Activated CD4-positive, alpha-beta T cell treated with anti-CD3 and anti-CD28 coated beads for 48 hours (primary cell): ENCODE data around the gene PSMD1.
"Not testable (repeated sequence)": the region's sequence is repeated elsewhere in the genome, so short reads cannot be mapped to it uniquely, and the experiment has no call there.

Experiments
- DNase-seq: peaks from one replicate; pipeline ENCODE4 v3.0.0-alpha.2; 2020

Gene PSMD1

GRCh38 chr2:231058761-231059550 is 2.3 kb downstream of the PSMD1 start:
- no peak for DNase-seq

DNA sequence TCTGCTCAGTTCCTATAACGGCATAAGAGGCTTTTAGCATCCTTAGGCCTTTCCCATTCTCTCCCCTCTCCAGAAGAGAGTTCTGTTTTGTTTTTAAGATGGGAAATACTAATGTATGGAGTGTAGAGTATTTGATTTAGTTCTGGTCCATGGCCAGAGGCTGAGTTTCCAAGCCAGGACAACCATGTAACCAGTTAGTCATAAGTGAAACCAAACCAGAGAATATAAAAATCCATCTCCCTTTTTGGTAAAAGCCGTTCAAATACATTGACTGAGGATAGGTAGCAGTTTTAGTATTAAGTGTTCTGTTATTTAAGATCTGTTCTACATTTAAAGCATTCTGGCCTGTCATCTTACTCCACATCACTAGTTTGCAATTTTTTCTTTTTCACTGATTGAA is 3.1 kb downstream of the PSMD1 start:
- DNase-seq: no peak

DNA sequence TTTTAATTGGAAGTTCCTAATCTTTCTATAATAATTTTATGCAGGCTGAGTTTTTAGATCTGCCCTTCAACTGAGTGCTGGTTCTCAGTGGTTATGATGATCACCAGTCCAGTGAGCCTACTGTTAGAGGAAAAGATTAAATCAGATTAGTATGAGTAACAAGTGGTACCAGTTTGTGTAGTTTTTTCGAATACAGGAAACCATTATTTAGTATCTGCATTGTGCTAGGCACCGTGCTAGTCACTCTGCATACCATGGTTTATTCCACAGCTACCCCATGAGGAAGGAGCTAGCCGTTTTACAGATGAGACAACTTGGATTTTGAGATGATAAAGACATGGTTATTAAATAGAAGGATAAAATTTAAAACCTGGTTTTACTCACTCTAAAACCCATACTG is 6.1 kb downstream of the PSMD1 start:
- no peak for DNase-seq

DNA sequence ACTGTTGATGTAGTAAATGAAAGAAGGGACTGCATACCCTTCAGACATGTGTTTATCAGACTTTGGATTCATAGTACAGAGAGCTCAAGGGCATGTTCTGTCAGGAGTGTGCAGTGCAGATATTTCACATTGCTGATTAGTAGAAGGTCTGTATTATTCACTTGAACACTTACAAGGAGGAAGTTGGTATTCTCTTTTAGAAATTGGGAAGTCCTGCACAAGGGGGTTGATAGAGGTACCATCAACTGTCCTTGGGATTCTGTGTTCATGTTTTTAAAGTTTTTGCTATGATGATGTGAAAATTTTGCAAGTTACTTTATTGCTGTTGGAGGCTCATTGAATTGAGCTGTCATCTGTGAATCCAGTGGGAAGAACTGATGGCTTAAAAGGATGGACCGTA is 6.7 kb downstream of the PSMD1 start:
- no peak for DNase-seq

- DNase-seq: no peak
Measured at GRCh38 chr2:231065966-231066365, 9.3 kb downstream of the PSMD1 start.

GRCh38 chr2:231067531-231067930 is 10.9 kb downstream of the PSMD1 start:
- DNase-seq: not testable (repeated sequence)

DNA sequence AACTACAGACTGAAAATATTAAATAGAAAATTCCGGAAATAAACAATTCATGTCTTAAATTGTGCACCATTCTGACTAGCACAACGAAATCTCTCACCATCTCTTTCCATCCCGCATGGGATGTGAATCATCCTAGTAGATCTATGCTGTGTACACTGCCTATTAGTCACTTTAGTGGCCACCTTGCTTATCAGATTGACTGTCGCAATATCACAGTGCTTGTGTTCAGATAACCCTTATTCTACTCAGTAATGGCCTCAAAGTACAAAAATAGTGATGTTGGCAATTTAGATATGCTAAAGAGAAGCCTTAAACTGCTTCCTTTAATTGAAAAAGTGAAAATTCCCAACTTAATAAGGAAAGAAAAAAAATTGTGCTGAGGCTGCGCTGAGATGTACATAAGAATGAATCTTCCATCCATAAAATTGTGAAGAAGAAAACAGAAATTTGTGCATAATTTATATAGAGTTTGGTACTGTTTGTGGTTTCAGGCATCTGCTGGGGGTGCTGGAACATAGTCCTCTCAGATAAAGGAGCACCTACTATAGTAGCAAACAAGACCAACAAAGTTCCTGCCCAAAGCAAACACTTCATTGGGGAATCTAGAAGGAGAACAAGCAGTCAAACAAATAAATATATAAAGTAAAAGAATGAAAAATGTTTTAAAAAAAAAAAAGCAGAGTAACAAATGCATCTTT is 12.0 kb downstream of the PSMD1 start:
- DNase-seq: peak; percentile 23

DNA sequence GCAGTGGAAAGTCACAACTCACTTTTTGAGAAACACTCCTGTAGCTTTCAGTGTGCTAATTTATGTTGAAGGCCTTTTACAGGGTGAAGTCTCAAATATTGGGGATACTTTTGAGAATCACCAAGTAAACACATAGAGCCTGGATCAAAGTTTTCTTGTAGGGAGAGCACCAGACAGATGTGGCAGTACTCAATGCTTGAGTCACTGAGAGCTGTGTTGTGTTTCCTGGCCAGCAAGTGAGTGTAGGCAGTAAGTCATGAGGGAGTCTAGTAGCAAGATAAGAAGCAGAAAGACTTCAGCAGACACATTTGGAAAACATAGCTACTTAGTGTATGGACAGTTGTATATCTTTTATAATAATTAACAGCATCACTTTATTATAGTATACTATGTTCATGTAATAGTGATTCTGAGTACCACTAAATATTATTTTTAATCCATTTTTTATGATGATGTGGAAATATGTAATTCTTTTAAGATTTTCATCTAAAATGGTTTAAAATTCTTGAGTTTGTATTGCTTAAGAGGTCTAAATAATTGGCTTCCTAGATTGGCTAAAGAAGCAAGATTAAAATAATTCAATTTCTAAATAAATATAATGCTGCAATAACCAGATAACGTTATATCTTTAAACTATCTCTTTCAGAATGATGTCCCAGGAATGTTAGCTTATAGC is 12.8 kb downstream of the PSMD1 start:
- no peak for DNase-seq

- no peak for DNase-seq
Measured at GRCh38 chr2:231084565-231084964, 27.9 kb downstream of the PSMD1 start.

- no peak for DNase-seq
Measured at GRCh38 chr2:231088754-231089153, 32.1 kb downstream of the PSMD1 start.

GRCh38 chr2:231093933-231094332 is 37.3 kb downstream of the PSMD1 start:
- DNase-seq: no peak

DNA sequence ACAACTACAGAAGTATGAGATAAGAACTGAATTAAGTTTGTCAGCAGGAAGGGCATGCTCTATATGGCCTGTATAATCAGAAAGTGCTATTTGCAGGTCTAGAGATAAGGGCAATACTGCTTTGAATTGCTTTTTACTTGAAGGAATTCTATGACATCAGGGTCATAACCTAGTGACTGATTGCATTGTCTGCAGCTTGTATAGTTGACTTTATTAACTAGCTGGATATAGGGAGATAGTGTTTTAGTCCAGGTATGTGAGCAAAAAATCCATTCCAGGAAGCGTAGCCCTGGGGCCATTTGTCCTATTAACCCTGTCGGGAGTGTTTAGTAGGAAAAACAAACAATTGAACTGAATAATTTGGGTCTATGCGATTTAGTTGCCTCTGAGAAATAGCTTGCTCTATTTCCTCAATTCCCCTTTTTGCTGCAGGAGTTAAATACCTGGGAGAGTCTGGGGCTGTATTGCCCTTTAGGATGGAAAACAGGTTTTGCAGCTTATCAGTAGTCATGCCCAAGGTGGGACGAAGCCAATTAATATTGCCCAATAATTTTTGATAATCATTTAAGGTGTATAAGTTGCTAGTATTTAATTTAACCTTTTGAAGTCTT is 38.2 kb downstream of the PSMD1 start:
- no peak for DNase-seq

DNA sequence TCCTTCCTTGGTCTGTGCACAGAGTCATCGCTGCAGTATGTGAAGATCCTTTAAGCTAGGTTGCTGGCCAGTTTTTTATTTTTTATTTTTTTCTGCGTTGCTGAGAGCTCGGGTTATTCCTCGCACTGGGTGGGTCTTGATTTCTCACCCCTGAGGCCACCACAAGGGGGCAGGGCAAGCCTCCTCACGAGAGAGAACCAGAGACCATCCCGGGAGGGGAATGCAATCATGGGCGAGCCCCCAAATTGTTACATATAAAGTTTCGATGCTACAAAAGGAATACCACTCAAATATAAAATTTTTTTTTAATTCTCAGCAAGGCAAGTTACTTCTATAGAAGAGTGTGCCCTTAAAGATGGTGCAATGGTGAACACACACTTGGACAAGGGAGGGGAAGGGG is 43.3 kb downstream of the PSMD1 start:
- DNase-seq: peak; percentile 42

- DNase-seq: not testable (repeated sequence)
Measured at GRCh38 chr2:231100321-231100720, 43.7 kb downstream of the PSMD1 start.

DNA sequence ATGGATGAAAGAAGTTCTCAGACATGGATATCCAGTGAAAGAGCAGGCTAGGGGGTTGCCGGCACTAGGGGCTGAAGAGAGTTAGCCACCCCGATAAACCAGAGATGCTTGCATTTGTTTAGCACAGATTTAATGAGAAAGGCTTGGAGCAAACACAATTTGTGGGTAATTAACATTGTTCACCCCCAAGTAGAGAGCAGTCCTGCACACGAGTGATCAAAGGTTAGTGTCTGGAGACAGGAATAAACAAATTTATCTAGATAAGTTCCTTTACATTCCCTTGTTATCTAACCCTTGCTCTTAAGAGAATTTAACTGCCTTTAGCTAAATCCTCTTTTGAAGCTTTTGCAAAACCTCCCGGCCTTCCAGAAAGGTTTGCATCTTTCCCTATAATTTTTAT is 44.3 kb downstream of the PSMD1 start:
- no peak for DNase-seq

DNA sequence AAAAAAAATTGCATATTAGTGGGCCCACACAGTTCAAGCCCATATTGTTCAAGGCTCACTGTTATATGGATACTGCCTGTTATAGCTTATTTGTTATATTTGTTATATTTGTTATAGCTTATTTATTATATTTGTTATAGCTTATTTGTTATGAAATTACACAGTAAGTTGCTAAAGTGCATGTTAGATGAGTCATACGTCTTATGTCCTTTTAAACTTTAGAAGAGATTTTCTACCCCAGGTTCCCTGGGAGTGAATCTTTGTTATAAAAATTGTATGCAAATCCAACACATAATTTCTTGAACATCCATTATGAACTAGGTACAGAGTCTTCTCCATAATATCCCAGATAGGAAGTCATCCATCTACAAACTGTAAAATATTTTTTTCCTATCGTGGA is 46.1 kb downstream of the PSMD1 start:
- DNase-seq: no peak

GRCh38 chr2:231104115-231104713 is 47.5 kb downstream of the PSMD1 start:
- peak; percentile 67 for DNase-seq

DNA sequence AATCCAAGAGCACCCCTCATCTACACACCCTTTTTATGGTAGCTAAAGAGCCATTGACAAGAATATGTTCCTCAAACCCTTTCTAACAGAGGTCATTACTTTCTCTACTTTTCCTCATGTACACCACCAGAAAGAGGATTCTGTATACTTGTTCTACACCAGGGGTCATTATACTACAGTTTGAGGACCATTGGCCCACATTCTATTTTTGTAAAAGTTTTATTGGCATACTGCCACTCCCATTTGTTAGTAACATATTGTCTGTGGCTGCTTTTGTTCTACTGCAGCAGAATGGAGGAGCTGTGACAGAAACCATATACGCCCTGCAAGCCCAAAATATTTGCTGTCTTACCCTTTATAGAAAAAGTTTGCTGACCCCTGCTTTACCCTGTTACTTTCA is 53.9 kb downstream of the PSMD1 start:
- no peak for DNase-seq

DNA sequence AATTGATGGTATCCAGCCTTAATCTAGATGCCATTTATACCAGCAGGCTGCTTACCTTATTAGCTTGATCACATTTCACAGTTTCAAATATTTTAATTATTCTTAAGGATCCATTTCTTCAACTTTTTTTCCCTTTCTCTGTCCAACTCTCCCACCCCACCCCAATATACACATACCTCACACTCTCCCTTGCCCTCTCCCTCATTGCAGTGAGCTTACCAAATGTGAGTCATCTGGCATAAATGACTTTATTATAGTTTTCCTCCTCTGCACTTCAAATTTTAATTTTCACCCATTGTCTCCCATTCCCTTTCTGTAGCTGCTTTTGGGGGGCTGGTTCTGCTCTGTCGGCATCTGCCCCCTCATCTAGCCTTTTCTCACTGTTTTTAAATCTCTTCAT is 55.3 kb downstream of the PSMD1 start:
- no peak for DNase-seq

- no peak for DNase-seq
Measured at GRCh38 chr2:231113489-231113888, 56.8 kb downstream of the PSMD1 start.

DNA sequence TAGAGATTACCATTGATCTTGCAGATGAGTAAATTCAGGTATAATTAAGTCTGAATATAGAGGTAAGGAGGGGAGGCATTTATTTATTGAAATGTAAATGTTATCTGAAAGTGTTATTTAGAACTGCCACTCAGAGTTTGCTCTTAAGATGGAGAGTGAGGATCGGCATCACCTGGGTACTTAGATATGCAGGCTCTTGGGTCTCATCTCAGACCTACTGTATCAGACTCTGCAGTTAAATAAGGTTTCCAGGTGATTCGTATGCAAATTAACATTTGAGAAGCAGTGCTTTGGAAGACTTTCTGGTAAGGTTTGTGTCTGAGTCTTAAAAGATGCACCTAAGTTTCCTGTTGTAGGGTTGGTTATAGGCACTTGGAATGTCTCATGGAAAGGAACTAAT is 59.0 kb downstream of the PSMD1 start:
- DNase-seq: no peak

DNA sequence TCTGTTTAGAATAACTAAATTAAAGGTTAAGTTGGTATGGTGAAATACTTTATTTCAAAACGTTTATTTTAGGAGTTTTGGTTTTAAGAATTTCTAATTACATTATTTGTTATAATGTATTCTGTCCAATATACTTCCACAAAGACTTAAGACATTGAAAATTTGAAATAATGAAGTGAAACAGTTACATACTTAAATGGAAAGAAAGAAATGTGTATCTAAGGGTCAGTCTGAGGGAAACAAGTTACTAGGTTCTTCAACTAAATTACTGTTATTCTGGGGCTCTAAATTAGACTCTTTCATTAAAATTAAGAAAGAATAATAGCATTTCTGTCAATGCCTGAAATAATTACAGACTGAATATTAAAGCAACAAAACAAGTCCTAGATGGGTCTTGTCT is 60.5 kb downstream of the PSMD1 start:
- DNase-seq: no peak
